Ectodermal cell (in vitro differentiated cells): ENCODE measurements around the gene RPL10.

ENCODE experiments used
- H3K27ac ChIP-seq: 2 replicates; pipeline ENCODE4 v1.7.0; 2013; ENCODE audit warnings: mild to moderate bottlenecking, low read depth, low read length; ENCODE audit not compliant: insufficient read depth, poor library complexity, severe bottlenecking
- H3K27me3 ChIP-seq: 2 replicates; pipeline ENCODE4 v1.7.0; 2013; ENCODE audit warnings: mild to moderate bottlenecking, low read length; ENCODE audit not compliant: insufficient read depth, control insufficient read depth, poor library complexity, severe bottlenecking
- H3K36me3 ChIP-seq: one replicate; pipeline ENCODE4 v1.7.0; 2013; ENCODE audit warnings: low read length; ENCODE audit not compliant: control insufficient read depth, insufficient read depth
- H3K4me1 ChIP-seq: one replicate; pipeline ENCODE4 v1.7.0; 2013; ENCODE audit warnings: low read length; ENCODE audit not compliant: control insufficient read depth, insufficient read depth
- H3K4me3 ChIP-seq: 2 replicates; pipeline ENCODE4 v1.7.0; 2013; ENCODE audit warnings: low read depth, low read length, control low read depth; ENCODE audit not compliant: insufficient read depth
- H3K9me3 ChIP-seq: 2 replicates; pipeline ENCODE4 v1.7.0; 2013; ENCODE audit warnings: mild to moderate bottlenecking, low read length, moderate library complexity; ENCODE audit not compliant: control insufficient read depth
- WGBS, 2 experiments: methylation state at CpG; one replicate each; pipeline ENCODE4 v1.1.7; 2013; ENCODE audit warnings: missing lambda C conversion rate in 2 of 2; 5-methylcytosine and 5-hydroxymethylcytosine counted together

Gene RPL10

DNA sequence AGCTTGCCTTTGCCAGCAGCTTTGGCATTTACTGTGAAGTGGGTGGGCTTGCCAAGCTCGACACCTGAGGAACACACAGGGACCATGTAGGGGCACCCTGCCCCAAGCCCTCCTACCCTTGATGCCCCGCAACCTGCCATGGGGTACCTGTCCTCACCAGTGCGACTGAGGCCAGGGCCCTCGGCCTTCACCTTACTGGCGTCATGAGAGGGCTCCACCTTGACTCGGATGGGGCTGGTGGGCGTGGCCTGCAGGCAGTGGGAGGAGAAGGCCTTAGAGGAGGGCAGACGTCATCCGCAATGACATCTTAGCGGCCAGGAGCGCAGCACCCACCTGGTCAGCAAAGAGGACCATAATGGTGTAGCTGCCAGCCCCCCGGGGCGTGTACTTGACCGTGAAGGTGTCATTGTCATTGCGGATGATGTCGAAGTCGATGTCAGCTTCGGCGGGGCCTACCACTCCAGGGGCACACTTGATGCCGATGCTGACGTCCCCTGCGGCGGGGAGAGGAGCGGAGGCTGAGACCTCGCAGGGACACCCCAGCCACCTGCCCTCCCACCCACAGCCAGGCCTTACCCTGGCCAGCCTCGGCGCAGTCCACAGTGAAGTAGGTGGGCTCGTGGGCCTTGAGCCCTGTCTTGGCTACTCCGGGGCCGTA is 36.0 kb upstream of the RPL10 start:
- Histone ChIP-seq H3K4me3 (no peak overlapping the region), H3K4me1 (no peaks in the 10 kb centered on the region), H3K9me3 (no peaks in the 10 kb centered on the region), H3K27ac (no peak overlapping the region), H3K27me3 (no peaks in the 10 kb centered on the region), H3K36me3 (peaks cover 67% of the 10 kb centered on the region)
- WGBS, 2 experiments, result 95 to 96% methylated on average over 30 of the region's 30 CpGs

DNA sequence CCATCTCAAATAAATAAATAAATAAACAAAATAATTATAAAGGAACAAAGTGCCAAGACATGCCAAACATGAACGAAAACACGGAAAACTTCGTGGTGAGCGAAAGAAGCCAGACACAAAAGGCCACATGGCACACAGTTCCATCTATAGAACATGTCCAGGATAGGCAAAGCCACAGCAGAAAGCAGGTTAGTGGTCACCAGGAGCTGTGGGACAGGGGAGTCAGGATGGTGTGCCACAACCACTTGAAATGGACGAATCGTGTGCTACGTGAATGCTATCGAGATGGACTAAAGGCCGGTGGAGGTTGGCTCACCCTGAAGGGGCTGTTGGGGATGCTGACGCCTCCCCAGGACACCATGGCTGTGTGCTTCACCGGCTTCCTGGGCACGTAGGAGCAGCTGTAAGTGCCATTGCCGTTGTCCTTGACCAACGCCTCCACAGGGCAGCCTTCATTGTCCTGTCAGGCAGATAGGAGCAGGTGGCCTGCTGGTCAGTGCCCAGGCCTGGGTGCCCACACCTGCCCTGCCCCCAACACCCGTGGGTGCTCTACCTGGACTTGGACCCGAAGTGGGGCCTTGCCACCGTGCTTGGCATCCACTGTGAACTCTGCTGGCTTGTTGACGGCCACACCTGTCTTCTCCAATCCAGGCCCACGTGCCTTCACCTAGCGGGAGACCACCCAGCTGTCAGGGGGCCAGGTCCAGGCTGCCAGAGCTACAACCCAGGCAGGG is 34.3 kb upstream of the RPL10 start:
- H3K9me3 ChIP-seq, result no peaks in the 10 kb centered on the region
- no peaks in the 10 kb centered on the region for H3K27me3 ChIP-seq
- no peak overlapping the region for H3K4me3 ChIP-seq
- peaks cover 62% of the 10 kb centered on the region for H3K36me3 ChIP-seq
- WGBS, 2 experiments, result 96% methylated on average over 20 of the region's 20 CpGs
- H3K27ac ChIP-seq, result no peak overlapping the region
- no peaks in the 10 kb centered on the region for H3K4me1 ChIP-seq

DNA sequence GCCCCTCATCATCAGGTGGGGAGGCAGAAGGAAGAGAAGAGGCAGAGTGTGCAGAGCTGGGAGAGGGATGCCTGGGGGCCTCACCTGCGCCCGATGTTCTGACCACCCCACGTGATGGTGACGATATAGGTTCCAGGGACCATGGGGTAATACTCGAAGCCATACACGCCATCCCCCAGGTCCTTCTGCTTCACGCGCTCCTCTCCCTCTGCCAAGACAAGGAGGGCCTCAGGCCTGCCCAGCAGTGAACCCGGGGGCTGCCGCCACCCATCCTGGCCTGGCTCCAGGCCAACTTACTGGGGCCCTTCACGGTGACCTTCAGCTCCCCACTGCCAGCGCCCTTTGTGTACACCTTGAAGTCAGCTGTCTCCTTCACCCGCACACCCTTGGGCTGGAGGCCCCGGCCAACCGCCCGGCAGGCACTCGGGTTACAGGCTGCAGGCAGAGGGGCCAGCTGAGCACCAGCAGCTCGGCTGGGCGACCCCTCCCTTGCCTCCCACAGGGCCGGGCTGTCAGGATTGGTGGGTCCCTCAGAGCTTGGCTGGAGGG is 33.1 kb upstream of the RPL10 start:
- WGBS, 2 experiments, result 94 to 95% methylated on average over 20 of the region's 20 CpGs
- Histone ChIP-seq H3K4me3 (no peak overlapping the region), H3K27ac (no peak overlapping the region), H3K9me3 (no peaks in the 10 kb centered on the region), H3K27me3 (no peaks in the 10 kb centered on the region), H3K4me1 (no peaks in the 10 kb centered on the region), H3K36me3 (peaks cover 51% of the 10 kb centered on the region)

DNA sequence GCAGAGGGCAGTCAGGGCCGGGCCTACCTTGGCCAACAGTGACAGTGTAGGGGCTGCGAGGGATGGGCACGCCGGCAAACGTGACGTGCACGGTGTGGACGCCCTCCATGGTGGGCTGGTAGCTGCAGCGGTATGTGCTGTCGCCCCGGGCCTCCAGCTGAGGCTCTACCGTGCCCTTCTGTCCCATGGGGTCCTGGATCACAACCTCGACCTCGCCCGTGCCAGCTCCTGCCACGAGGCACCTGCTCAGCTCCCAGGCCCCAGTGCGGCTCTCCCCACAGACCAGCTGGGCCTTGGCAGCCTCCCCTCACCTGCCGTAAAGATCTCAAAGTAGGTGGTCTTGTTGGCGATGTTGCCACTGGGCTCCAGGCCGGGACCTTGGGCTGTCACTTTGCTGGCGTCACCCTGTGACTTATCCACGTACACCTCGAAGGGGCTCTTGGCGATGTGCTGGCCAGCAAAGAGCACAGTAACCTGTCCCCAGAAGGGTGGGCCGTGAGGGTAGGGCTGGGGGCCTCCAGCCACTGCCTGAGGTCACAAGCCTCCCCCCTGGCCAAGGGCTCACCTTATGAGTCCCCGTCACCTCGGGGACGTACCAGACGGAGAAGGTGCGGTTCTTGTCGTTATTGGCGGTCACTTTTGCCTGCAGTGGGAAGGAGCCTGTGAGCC is 32.0 kb upstream of the RPL10 start:
- H3K36me3 ChIP-seq, result peaks cover 45% of the 10 kb centered on the region
- H3K27me3 ChIP-seq, result no peaks in the 10 kb centered on the region
- 97 to 98% methylated on average over 32 of the region's 32 CpGs for WGBS, 2 experiments
- no peaks in the 10 kb centered on the region for H3K9me3 ChIP-seq
- no peak overlapping the region for H3K4me3 ChIP-seq
- no peaks in the 10 kb centered on the region for H3K4me1 ChIP-seq
- no peak overlapping the region for H3K27ac ChIP-seq

DNA sequence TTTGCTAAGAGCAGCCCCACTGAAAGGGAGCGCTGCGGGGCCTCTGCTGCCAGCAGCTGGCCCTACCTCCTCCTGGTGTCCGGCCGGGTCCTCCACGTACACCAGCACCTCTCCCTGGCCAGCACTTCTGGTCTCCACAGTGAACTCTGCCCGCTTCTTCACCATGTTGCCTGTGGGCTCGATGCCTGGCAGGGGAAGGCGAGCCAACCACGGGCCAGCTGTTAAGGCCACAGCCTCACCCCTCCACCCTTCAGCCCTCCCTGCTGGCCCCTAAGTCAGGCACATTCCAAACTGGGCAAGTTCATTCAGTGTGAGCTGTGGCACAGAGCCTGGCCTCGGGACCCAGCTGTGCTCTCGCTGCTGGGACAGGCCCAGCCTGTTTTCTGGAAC is 31.5 kb upstream of the RPL10 start:
- Histone ChIP-seq H3K36me3 (peaks cover 40% of the 10 kb centered on the region), H3K9me3 (no peaks in the 10 kb centered on the region), H3K4me1 (no peaks in the 10 kb centered on the region), H3K27me3 (peaks cover 2% of the 10 kb centered on the region), H3K4me3 (no peak overlapping the region), H3K27ac (no peak overlapping the region)
- WGBS, 2 experiments, result 96 to 97% methylated on average over 11 of the region's 11 CpGs

DNA sequence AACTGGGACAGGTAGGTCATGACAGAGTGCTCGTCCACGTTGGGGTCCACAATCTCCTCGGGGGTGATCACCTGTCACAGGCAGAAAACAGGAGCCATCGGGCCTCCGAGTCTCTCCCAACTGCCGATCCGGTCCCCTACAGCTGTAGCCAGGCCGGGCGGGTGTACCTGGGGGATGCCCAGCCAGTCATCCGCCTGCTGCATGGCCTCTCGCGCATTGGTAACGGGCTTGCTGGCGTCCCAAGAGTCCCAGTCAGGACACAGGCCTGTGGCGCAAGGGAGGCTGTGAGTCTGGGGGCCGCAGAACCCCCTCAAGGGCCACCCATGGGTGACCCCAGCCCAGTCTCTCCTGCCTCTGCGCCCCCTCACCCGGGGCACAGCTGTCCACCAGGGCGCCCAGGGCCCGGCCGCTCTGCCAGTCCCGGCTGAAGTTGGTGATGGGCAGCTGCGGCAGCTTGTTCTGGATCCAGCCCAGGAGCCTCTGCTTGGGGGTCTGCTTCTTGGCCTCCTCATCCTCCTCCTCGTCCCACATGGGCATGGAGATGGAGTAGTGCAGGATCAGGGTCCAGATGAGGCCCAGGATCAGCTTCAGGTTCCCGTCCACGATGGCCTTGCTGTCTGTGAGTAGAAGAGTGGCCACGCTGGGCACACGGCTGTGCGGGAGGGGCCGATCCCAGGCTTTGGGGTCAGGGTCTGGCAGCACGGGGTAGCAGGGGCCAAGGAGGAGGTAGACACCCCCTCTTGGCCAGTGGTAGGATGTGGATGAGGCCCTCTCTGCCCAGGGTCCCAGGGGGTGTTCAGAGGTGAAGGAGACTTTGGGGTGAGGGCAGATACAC is 30.5 kb upstream of the RPL10 start:
- peaks cover 31% of the 10 kb centered on the region for H3K36me3 ChIP-seq

DNA sequence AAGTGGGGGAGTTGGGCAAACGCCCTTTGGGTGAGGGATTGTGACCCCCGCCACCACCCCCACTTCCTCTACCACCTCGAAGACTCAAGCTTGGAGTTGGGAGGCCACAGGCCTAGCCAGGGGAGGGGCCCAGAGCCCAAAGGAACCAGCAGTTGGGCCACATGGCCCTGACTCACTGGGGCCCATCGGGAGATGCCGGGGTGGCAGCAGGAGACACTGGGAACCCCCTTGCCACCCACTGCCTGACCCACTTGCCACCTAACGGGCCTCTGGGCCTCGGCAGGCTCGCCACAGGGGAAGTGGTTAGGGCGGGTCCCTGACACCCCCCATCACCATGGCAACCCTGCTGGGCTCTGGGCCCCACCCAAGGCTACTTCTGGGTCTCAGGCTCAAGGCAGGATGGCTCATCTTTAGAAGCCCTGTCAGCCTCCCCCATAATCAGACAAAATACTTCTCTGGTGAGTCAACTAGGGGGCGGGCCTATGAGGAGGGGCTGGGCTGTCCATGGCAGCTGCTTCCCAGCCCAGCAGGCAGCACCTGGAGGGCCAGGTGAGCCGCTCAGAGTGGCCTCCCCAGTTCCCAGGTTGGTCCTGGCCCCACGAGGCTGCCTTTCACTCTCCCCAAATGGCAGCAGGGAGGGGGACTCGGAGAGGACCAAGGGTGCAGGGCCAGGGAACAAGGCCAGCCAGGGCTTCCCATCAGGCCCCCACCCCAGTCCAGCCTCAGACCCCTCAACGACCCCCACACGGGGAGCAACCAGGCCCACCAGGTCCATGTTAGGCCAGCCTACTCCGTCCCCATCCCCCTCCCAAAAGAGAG is 29.3 kb upstream of the RPL10 start:
- no peaks in the 10 kb centered on the region for H3K4me1 ChIP-seq
- H3K27ac ChIP-seq, result peak overlapping the region; percentile 36
- H3K36me3 ChIP-seq, result peaks cover 29% of the 10 kb centered on the region
- H3K4me3 ChIP-seq, result peak overlapping the region; percentile 81
- no peaks in the 10 kb centered on the region for H3K9me3 ChIP-seq
- WGBS, 2 experiments, result 31 to 41% methylated on average over 14 to 16 of the region's 16 CpGs
- H3K27me3 ChIP-seq, result peaks cover 14% of the 10 kb centered on the region

More for the DNA sequence above, 30.5 kb upstream of the RPL10 start:
- WGBS, 2 experiments, result 95 to 96% methylated on average over 31 of the region's 31 CpGs
- H3K4me1 ChIP-seq, result no peaks in the 10 kb centered on the region
- peak overlapping the region; percentile 81 for H3K4me3 ChIP-seq
- H3K27ac ChIP-seq, result no peak overlapping the region
- H3K9me3 ChIP-seq, result no peaks in the 10 kb centered on the region
- peaks cover 11% of the 10 kb centered on the region for H3K27me3 ChIP-seq

DNA sequence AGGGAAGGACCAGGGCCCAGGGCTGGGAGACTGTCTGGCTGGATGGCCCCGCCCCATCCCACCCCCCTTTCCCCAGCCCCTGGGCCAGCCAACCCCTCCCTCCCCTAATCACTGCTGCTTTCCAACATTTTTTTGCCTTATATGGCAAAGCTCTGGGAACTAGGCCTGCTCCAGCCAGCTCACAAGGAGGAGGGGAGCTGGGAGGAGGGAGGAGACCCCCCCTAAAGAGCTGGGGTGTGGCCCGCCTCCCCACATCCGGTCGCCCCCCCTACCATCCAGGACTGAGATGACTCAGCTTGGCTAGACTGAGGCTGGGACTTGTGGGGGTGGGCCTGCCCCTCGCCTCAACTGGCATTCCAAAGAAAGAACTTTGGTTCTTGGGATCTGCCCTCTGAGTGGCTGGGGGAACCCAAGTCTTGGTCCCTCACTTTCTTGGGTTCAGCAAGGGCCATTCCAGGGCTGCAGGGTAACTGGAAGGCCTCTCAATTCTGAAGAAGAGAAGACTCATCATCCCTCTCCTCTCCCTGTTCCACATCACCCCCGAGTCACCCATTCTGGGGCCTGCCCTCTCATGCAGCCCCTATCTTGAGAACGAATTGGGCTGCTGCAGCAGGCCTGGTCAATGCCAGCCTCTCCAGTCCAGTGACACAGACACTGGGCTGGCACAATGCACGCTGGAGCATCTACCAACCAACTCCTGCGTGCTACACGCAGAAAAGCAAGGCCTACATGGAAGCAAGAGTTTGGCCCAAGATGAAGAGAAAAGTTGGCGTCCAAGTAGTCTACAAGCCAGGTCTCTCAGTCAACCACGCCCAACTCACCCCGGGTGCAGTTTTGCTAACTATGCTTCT is 28.5 kb upstream of the RPL10 start:
- WGBS, 2 experiments, result 0% methylated on average over 10 to 12 of the region's 13 CpGs
- H3K4me3 ChIP-seq, result peak overlapping the region; percentile 81
- H3K36me3 ChIP-seq, result peaks cover 22% of the 10 kb centered on the region
- peak overlapping the region; percentile 80 for H3K27ac ChIP-seq
- no peaks in the 10 kb centered on the region for H3K9me3 ChIP-seq
- peaks cover 22% of the 10 kb centered on the region for H3K27me3 ChIP-seq
- H3K4me1 ChIP-seq, result no peaks in the 10 kb centered on the region
